NCI-H2227 (cell line): ENCODE results near the gene SLC9A1.
"Not testable (repeated sequence)": the region's sequence is repeated elsewhere in the genome, so short reads cannot be mapped to it uniquely, and the experiment has no call there.

Source experiments
- DNase-seq: peaks from one replicate; lab custom pipeline; 2025; ENCODE audit not compliant: unreplicated experiment; lab: John Stamatoyannopoulos, UW

Gene SLC9A1

DNA sequence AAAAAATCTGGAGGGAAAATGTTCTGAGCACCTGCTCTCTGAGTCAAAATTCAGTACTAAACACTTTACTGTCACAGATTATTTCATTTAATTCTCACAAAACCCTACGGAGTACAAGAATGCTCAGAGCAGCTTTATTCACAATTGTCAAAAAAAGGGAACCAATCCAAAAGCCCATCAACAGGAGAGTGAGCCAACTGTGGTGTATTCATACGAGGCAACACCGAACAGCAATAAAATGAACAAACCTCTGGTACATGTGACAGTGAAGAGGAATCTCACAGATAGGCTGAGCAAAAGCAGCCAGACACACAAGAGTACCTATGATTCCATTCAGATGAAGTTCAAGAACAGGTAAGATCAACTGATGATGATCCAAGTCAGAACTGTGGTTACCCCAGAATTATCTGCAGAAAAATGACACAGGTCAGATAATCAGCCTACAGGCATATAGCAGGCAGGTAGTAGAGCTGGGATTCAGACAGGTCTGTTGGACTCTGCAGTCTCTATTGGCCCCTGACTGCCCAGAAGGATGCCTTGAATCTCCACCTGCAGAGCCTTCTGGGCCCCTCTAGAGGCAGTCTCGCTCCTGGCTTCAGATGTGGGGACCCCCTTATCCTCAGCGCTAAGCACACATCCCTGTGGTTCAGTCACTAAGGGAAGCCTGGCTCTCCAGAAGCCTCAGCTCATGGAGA is 19.2 kb downstream of the SLC9A1 start:
- DNase-seq = no peak

GRCh38 chr1:27133991-27134390 is 20.9 kb downstream of the SLC9A1 start:
- DNase-seq = no peak

DNA sequence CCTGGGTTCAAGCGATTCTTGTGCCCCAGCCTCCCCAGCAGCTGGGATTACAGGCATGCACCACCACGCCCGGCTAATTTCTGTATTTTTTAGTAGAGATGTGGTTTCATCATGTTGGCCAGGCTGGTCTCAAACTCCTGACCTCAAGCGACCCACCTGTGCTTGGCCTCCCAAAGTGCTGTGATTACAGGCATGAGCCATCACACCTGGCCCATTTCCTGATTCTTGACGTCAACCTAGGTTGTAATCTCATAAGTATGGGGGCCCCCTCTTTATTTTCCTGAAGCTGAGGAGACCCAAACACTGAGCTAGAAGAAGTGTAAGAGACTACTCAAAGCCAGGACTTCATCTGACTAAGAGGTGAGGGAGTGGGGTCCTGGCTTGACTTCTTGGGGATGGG is 21.8 kb downstream of the SLC9A1 start:
- DNase-seq = no peak

- no peak for DNase-seq
These were observed 22.3 kb downstream of the SLC9A1 start for GRCh38 chr1:27132624-27133023.

GRCh38 chr1:27132147-27132546 is 22.8 kb downstream of the SLC9A1 start:
- no peak for DNase-seq

- no peak for DNase-seq
These were observed 24.1 kb downstream of the SLC9A1 start for GRCh38 chr1:27130798-27131197.

- DNase-seq = no peak
These were observed 25.7 kb downstream of the SLC9A1 start for GRCh38 chr1:27129225-27129624.

DNA sequence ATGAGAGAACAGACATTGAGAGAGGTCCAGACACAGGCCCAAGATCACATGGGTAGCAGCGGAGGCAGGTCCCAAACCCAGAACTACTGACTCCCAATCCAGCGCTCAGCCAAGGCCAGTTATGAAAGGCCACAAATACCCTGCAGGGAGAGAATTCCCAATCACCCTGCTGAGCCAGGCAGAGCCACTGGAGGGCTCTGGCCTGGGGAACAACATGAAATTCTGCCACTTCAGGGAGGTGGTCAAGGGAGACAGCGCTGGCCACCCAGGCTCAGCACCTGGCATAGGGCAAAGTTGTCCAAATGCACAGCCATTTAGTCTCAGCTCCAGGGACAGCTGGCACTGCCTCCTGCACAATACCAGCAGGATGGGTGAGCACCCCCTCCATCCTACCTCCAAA is 27.5 kb downstream of the SLC9A1 start:
- no peak for DNase-seq

- no peak for DNase-seq
These were observed 28.5 kb downstream of the SLC9A1 start for GRCh38 chr1:27126391-27126790.

- not testable (repeated sequence) for DNase-seq
These were observed 29.8 kb downstream of the SLC9A1 start for GRCh38 chr1:27125125-27125524.

DNA sequence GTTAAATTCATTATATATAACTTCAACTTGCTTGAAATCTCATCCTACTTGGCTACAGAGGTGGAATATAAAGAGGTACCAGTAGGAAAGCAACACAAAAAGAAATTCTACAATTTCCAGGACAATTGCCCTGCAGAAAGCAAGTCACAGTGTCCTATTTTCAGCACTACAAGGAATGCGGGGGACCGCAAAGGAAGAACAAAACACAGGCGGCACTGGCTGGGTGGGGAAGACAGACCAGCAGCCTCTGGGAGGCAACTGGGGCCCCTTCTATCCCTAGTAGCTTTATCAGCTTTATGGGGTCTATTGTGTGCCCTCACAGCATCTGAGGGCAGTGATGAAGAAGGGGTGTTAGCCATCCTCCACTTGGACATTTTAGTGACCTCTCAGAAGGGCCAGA is 30.5 kb downstream of the SLC9A1 start:
- DNase-seq = no peak

- peak; percentile 28 for DNase-seq
These were observed 32.3 kb downstream of the SLC9A1 start for GRCh38 chr1:27122652-27123051.

DNA sequence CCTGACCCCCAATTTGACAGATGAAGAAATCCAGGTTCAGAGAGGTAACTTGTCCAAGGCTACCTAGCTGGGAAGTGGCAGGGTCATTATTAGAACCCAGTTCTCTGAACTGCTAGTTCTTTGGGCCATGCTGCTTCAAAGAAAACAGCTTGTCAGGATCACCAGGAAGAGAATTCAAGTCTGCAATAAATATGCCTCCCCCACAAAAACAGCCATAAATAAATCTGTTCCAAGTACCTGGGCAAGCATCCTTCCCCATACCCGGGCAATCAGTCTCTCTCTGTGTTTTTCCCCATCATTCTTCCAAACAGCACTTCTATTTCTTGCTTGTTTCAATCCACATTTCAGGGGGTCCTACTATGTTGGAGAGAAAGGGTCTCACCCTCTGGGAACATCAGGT is 34.1 kb downstream of the SLC9A1 start:
- DNase-seq = no peak

DNA sequence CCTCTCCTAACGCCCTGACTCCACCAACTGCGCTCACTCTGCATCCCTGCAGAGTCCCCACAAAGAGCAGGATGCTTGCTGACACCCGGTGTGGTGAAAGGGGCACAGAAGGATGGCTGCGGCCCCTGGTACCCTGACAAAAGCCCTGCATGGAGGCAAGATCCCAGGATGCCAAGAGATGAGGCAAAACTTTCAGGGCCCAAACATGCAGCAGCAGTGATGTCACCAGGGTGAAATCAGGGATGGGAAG is 36.6 kb downstream of the SLC9A1 start:
- no peak for DNase-seq

DNA sequence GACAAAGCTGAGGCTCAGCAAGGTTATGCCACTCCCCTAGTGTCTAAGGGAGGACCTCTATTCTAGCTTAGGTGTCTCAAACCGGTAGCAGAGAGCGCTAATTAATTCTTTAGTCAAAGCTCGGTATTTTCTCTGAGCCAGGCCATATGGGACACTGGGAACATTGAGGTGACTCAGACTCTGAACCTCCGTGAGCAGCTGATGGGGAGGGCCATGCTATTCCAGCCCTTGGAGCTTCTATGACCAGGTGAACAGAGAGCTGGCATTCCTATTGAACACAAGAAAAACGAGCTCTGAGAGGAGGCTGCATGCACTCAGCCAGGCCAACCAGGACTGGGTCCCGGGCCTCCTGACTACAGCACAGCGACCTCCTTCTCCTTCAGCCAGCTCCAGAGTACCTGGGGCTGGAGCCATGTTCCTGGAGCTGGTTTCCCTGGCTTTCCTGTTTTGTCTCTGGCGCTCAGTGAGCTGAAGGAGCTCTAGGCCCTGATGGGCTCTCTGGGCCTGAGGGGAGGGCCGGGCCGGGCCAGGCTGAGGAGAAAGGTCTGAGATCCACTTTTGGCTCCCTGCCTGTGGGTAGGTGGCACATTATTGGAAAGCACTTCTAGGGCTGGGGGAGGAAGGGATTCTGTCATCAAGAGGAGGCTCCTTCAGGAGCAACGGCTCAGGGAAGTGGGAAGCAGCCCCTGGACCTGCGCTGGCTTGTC is 37.0 kb downstream of the SLC9A1 start:
- DNase-seq = no peak

- DNase-seq = no peak
These were observed 38.2 kb downstream of the SLC9A1 start for GRCh38 chr1:27116697-27117096.

GRCh38 chr1:27116232-27116631 is 38.7 kb downstream of the SLC9A1 start:
- DNase-seq = no peak

DNA sequence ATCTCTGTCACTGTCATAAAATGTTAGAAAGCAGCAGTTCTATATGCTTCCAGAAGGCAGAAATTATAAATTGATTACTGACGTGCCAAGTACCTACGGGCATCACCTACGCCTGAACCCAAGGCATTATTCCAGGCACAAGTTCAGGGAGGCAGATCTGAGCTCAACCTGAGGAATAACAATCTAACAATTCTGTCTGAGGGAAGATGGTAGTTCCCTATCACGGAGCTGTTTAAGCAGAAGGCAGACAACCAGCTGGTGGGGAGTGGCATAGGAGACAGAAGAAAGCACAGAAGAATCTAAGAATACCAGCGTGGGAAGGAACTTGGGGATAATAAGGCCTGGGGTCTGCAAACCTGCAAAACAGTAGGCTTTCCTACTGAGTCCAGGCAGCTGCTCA is 40.4 kb downstream of the SLC9A1 start:
- no peak for DNase-seq

DNA sequence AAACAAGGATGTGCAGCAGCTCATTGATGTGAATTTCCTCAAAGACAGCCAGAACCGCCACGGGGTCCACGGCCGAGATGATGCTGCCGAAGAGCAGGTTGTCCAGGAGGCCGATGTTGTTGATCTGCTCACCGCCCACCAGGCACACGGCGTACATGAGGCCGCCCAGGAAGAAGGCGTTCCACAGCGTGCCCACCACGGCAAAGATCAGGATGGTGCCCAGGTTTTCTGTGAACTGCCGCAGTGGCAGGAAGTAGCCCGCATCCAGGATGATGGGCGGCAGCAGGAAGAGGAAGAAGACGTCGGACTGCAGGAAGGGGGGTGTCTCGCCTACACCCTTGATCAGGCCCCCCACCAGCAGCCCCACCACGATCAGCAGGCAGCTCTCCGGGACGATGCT is 41.1 kb downstream of the SLC9A1 start:
- no peak for DNase-seq

- DNase-seq = no peak
These were observed 43.0 kb downstream of the SLC9A1 start for GRCh38 chr1:27111626-27112573.

- no peak for DNase-seq
These were observed 45.7 kb downstream of the SLC9A1 start for GRCh38 chr1:27109103-27109822.
